Ectodermal cell (in vitro differentiated cells): Measurements from ENCODE around the gene AP1M2.
A peak's percentile ranks its signal among the peaks of the same experiment; 100 is the strongest.

Experiments
- H3K27ac ChIP-seq: 2 replicates; pipeline ENCODE4 v1.7.0; 2013; ENCODE audit warnings: mild to moderate bottlenecking, low read depth, low read length; ENCODE audit not compliant: insufficient read depth, poor library complexity, severe bottlenecking
- H3K27me3 ChIP-seq: 2 replicates; pipeline ENCODE4 v1.7.0; 2013; ENCODE audit warnings: mild to moderate bottlenecking, low read length; ENCODE audit not compliant: insufficient read depth, control insufficient read depth, poor library complexity, severe bottlenecking
- H3K36me3 ChIP-seq: one replicate; pipeline ENCODE4 v1.7.0; 2013; ENCODE audit warnings: low read length; ENCODE audit not compliant: control insufficient read depth, insufficient read depth
- H3K4me1 ChIP-seq: one replicate; pipeline ENCODE4 v1.7.0; 2013; ENCODE audit warnings: low read length; ENCODE audit not compliant: control insufficient read depth, insufficient read depth
- H3K4me3 ChIP-seq: 2 replicates; pipeline ENCODE4 v1.7.0; 2013; ENCODE audit warnings: low read depth, low read length, control low read depth; ENCODE audit not compliant: insufficient read depth
- H3K9me3 ChIP-seq: 2 replicates; pipeline ENCODE4 v1.7.0; 2013; ENCODE audit warnings: mild to moderate bottlenecking, low read length, moderate library complexity; ENCODE audit not compliant: control insufficient read depth
- WGBS, 2 experiments: methylation state at CpG; one replicate each; pipeline ENCODE4 v1.1.7; 2013; ENCODE audit warnings: missing lambda C conversion rate in 2 of 2; 5-methylcytosine and 5-hydroxymethylcytosine counted together

Gene AP1M2

DNA sequence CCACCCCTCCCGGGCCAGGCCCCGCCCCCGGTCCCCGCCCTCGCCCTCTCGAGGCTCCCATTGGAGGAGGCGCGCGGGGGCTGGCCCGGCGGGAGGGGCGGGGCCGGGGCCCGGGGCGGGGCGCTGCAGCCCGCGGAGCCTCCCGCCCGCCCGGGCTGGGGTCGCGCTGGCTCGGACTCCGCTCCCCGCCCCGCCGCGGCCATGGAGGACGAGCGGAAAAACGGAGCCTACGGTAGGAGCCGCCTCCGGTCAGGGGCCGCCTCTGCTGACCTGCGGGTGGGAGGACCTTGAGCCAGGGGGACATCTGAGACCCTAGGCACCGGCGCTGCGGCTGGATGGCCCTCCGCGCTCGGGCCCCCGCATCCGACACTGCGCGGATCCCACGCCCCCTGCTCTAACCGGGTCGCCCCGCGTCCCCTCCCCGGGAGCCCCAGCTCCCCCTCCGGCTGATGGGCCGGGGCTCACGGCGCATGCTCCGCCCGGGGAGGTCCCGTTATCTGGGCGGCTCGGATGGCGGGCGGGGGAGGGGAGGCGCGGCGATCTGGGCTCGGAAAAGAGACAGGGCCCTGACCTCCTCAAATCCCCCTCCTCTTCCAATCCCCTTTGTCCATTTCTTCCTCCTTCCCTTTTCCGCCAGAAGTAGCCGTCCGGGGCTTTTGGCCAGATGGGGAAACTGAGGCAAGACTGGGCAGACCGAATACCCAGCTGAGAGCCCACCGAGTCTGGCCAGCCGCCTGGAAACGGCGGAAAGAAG, 15.4 kb upstream of the AP1M2 start:
- Histone ChIP-seq H3K36me3 (no peaks in the 10 kb centered on the region), H3K27me3 (no peaks in the 10 kb centered on the region), H3K9me3 (no peaks in the 10 kb centered on the region), H3K27ac (peak overlapping the region; percentile 89), H3K4me1 (peaks cover 12% of the 10 kb centered on the region), H3K4me3 (peak overlapping the region; percentile 90)
- 0 to 1% methylated on average over 76 of the region's 76 CpGs for WGBS, 2 experiments

DNA sequence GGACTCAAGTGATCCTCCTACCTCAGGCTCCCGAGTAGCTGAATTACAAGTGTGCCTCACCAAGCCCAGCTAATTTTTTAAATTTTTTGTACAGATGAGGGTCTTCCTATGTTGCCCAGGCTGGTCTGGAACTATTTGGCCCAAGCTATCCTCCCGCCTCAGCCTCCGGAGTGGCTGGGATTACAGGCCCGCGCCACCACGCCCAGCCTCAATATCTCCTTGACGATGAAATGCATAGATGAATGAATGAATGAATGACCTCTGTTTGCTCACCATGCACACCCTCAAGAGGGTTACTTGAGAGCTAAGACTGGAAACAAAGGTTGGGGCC, 14.9 kb upstream of the AP1M2 start:
- H3K36me3 ChIP-seq, result no peaks in the 10 kb centered on the region
- H3K4me1 ChIP-seq, result peaks cover 12% of the 10 kb centered on the region
- no peak overlapping the region for H3K4me3 ChIP-seq
- WGBS, 2 experiments, result 34 to 39% methylated on average over 7 of the region's 7 CpGs
- no peaks in the 10 kb centered on the region for H3K9me3 ChIP-seq
- no peaks in the 10 kb centered on the region for H3K27me3 ChIP-seq
- H3K27ac ChIP-seq, result no peak overlapping the region

DNA sequence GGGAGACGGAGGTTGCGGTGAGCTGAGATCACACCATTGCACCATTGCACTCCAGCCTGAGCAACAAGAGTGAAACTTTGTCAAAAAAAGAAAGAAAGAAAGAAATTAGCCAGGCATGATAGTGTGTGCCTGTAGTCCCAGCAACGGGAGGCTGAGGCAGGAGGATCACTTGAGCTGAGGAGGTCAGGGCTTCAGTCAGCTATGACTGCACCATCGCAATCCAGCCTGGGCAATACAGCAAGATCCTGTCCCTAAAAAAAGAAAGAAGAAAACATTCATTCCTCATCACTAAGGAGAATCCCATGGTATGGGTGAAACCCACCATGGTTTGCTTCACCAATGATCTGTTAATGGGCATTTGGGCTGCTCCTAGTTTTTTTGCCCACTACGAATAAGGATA, 13.0 kb upstream of the AP1M2 start:
- WGBS, 2 experiments, result 95% methylated on average over 5 of the region's 5 CpGs

DNA sequence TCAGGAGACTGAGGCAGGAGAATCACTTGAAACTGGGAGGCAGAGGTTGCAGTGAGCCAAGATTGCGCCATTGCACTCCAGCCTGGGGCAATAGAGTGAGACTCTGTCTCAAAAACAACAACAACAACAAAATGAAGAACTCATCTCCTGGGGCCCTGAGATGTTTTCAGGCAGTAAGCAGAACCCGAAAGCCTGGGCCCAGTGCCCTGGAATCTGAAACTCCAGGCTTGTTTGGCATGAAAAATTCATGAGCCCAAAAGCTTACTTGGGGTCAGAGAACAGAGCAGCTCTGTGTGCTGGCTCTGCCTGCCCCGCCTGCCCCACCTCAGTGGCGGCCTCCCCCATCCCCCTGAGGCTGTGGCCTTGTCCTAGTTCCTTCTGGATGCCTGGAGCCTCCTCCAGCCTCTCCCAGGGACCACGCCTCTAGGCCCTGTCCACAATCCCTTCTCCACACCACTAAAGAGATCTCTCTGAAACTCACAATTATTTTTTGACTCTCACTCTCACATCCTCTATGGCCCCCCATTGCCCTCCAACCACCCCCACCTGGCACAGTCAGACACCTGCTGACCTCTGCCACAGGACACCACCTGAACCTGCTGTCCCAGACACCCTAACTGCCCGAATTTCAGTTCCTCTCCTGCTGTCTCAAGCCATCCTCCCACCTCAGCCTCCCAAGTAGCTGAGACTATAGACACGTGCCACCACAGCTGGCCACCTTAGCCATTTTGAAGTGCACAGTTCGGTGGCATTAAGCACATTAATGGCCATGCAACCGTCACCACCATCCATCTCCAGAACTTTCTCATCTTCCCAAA, 6.9 kb upstream of the AP1M2 start:
- 85 to 88% methylated on average over 9 of the region's 9 CpGs for WGBS, 2 experiments
- H3K27me3 ChIP-seq, result no peaks in the 10 kb centered on the region
- H3K36me3 ChIP-seq, result no peaks in the 10 kb centered on the region
- no peaks in the 10 kb centered on the region for H3K9me3 ChIP-seq
- no peak overlapping the region for H3K27ac ChIP-seq
- no peaks in the 10 kb centered on the region for H3K4me1 ChIP-seq
- H3K4me3 ChIP-seq, result no peak overlapping the region

More for the DNA sequence above, 13.0 kb upstream of the AP1M2 start:
- Histone ChIP-seq H3K27me3 (no peaks in the 10 kb centered on the region), H3K36me3 (no peaks in the 10 kb centered on the region), H3K9me3 (no peaks in the 10 kb centered on the region), H3K4me3 (no peak overlapping the region), H3K4me1 (peaks cover 12% of the 10 kb centered on the region), H3K27ac (no peak overlapping the region)

DNA sequence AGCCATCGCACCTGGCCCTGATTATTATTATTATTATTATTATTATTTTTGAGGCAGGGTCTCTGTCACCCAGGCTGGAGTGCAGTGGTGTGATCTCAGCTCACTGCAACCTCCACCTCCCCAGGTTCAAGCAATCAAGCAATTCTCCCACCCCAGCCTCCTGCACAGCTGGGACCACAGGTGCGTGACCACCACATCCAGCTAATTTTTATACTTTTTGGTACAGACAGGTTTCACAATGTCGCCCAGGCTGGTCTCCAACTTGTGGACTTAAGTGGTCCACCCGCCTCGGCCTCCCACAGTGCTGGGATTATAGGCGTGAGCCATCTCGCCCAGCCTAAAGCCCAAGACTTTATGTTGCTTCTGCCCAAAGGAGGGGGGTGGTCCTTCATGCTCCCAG, 6.0 kb upstream of the AP1M2 start:
- Histone ChIP-seq H3K27ac (no peak overlapping the region), H3K36me3 (no peaks in the 10 kb centered on the region), H3K27me3 (no peaks in the 10 kb centered on the region), H3K9me3 (no peaks in the 10 kb centered on the region), H3K4me3 (no peak overlapping the region), H3K4me1 (no peaks in the 10 kb centered on the region)
- 90 to 91% methylated on average over 6 of the region's 7 CpGs for WGBS, 2 experiments

DNA sequence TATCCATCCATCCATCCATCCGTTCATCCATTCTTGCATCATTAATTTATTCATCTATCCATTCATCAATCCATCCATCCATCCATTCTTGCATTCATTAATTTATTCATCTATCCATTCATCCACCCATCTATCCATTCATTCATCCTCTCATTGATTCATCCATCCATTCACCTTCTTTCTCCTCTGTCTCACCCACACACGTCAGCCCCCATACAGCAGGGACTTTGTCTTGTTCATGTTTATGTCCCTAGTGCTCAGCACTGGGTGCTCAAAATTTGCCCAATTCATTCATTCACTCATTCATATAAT, 683 bp upstream of the AP1M2 start:
- no peak overlapping the region for H3K27ac ChIP-seq
- WGBS, 2 experiments, result 87 to 92% methylated on average over 2 of the region's 2 CpGs
- H3K9me3 ChIP-seq, result no peaks in the 10 kb centered on the region
- no peaks in the 10 kb centered on the region for H3K36me3 ChIP-seq
- no peak overlapping the region for H3K4me3 ChIP-seq
- H3K27me3 ChIP-seq, result peaks cover 16% of the 10 kb centered on the region
- no peaks in the 10 kb centered on the region for H3K4me1 ChIP-seq

DNA sequence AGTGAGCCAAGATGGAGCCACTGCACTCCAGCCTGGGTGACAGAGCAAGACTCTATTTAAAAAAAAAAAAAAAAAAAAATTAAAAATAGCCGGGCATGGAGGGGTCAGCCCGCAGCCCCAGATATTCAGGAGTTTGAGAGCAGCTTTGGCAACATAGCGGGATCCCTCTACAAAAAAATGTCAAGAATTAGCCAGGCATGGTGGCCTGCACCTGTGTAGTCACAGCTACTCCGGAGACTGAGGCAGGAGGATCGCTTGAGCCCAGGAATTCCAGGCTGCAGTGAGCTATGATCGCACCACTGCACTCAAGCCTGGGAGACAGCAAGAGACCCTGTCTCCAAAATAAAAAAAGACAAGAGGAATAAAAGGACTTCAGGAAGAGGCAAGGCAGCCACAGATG, 716 bp downstream of the AP1M2 start:
- WGBS, 2 experiments, result 87 to 88% methylated on average over 6 of the region's 6 CpGs
- Histone ChIP-seq H3K36me3 (no peaks in the 10 kb centered on the region), H3K9me3 (no peaks in the 10 kb centered on the region), H3K4me3 (no peak overlapping the region), H3K4me1 (no peaks in the 10 kb centered on the region), H3K27ac (no peak overlapping the region), H3K27me3 (peaks cover 16% of the 10 kb centered on the region)

DNA sequence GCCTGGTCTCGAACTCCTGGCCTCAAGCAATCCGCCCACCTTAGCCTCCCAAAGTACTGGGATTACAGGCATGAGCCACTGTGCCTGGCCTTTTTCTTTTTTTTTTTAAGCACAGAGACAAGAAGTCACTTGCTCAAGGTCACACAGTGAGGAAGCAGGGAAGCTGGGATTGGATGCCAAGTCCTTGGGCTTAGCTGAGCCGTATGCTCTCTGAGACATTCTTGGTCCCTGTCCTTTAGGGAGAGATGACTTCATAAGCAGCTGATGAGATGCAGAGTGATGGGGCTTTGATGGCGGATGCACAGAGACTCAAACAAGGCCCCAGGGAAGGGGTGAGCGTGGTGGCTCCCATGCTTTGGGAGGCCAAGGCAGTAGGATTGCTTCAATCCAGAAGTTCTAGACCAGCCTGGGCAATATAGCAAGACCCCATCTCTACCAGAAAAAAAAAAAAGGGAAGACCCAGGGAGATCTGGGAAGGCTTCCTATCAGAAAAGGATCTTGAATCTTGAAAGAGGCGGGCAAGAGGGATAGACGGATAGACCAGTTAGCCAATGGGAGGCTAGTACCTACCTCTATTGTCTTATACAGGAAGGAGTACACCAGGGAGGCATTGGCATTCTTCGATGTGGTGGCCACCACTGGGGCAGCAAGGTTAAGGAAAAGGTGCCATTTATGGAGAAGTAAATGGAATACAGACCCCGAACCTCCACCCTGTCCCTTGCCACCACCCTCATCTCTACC, 3.9 kb downstream of the AP1M2 start:
- H3K27ac ChIP-seq, result no peak overlapping the region
- no peaks in the 10 kb centered on the region for H3K4me1 ChIP-seq
- WGBS, 2 experiments, result 90 to 93% methylated on average over 9 of the region's 9 CpGs
- no peaks in the 10 kb centered on the region for H3K36me3 ChIP-seq
- no peak overlapping the region for H3K4me3 ChIP-seq
- peaks cover 16% of the 10 kb centered on the region for H3K27me3 ChIP-seq
- no peaks in the 10 kb centered on the region for H3K9me3 ChIP-seq

DNA sequence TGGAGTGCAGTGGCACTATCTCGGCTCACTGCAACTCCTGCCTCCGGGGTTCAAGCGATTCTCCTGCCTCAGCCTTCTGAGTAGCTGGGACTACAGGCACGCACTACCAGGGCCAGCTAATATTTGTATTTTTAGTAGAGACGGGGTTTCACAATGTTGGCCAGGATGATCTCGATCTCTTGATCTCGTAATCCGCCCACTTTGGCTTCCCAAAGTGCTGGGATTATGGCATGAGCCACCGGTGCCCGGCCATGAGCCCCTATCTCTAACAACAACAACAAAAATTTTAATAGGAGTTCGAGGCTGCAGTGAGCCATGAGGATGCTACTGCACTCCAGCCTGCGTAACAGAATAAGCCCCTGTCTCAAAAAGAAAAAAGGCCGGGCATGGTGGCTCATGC, 5.0 kb downstream of the AP1M2 start:
- no peaks in the 10 kb centered on the region for H3K9me3 ChIP-seq
- H3K27ac ChIP-seq, result no peak overlapping the region
- no peaks in the 10 kb centered on the region for H3K4me1 ChIP-seq
- 93 to 95% methylated on average over 13 of the region's 13 CpGs for WGBS, 2 experiments
- no peaks in the 10 kb centered on the region for H3K36me3 ChIP-seq
- peaks cover 7% of the 10 kb centered on the region for H3K27me3 ChIP-seq
- no peak overlapping the region for H3K4me3 ChIP-seq

DNA sequence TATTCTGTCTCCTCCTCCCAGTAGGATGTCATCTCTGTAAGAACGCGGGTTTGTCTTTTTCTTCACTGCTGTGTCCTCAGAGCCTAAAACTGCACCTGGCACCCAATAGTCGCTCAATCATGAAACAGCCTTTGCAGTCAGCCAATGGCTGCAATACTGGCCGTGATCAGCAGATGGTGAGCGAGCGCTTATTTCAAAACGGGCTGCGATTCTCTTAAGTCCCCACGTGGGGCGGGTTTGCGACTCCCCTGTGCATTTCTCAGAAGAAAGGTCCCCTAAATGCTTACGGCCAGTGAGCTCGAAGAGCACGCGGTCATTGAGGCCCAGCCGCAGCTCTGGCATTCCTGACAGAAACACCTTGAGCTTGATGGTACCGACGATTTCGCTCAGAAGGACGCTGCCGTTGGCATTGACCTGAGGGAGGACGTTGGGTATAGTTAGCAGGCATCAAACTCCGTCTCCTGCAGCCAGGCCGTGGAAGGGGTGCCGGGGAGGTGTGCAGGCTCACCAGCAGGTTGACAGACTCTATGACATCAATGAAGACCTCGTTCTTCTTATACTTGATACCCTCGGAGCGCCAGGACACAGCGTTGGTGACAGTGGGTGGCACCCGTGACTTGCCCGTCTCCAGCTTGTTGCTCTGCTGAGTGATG, 6.0 kb downstream of the AP1M2 start:
- Histone ChIP-seq H3K9me3 (no peaks in the 10 kb centered on the region), H3K27me3 (no peaks in the 10 kb centered on the region), H3K27ac (no peak overlapping the region), H3K4me3 (no peak overlapping the region), H3K4me1 (no peaks in the 10 kb centered on the region), H3K36me3 (no peaks in the 10 kb centered on the region)
- WGBS, 2 experiments, result 40% methylated on average over 31 of the region's 31 CpGs
